DOHH2 (cell line): Measurements from ENCODE around the gene ORAI3.
A peak's percentile ranks its signal among the peaks of the same experiment; 100 is the strongest.
"Not testable (repeated sequence)": the region's sequence is repeated elsewhere in the genome, so short reads cannot be mapped to it uniquely, and the experiment has no call there.

Source experiments
- H3F3A ChIP-seq: fragments of 200-600 bp; sonication (generic), shearing (Covaris generic); 2 replicates; pipeline ENCODE4 v1.6.0; 2016; ENCODE audit warnings: antibody characterized with exemption, mild to moderate bottlenecking; ENCODE audit not compliant: control insufficient read depth, insufficient read depth
- H3K27ac ChIP-seq: fragments of 200-600 bp; sonication (generic); 2 replicates; pipeline ENCODE4 v1.5.1; 2014; ENCODE audit warnings: low read depth, mild to moderate bottlenecking, low read length, moderate library complexity
- H3K27me3 ChIP-seq: fragments of 200-600 bp; sonication (generic); 2 replicates; pipeline ENCODE4 v1.6.1; 2014; ENCODE audit warnings: mild to moderate bottlenecking, low read length, mixed read lengths; ENCODE audit not compliant: control insufficient read depth
- H3K36me3 ChIP-seq: fragments of 200-600 bp; sonication (generic); 2 replicates; pipeline ENCODE4 v1.6.1; 2014; ENCODE audit warnings: mild to moderate bottlenecking, low read length, moderate library complexity, mixed read lengths; ENCODE audit not compliant: control insufficient read depth
- H3K4me1 ChIP-seq: fragments of 200-600 bp; sonication (generic); 2 replicates; pipeline ENCODE4 v1.6.1; 2014; ENCODE audit warnings: mild to moderate bottlenecking, low read length, mixed read lengths; ENCODE audit not compliant: control insufficient read depth
- H3K4me2 ChIP-seq: fragments of 200-600 bp; sonication (generic); 2 replicates; pipeline ENCODE4 v1.6.0; 2014; ENCODE audit warnings: mild to moderate bottlenecking, low read length, moderate library complexity
- H3K4me3 ChIP-seq: fragments of 200-600 bp; sonication (generic); 2 replicates; pipeline ENCODE4 v1.5.1; 2014; ENCODE audit warnings: mild to moderate bottlenecking, low read length, mixed read lengths
- H3K79me2 ChIP-seq: fragments of 200-600 bp; sonication (generic); 2 replicates; pipeline ENCODE4 v1.6.1; 2014; ENCODE audit warnings: mild to moderate bottlenecking, low read length, mixed read lengths; ENCODE audit not compliant: control insufficient read depth
- H3K9me2 ChIP-seq: fragments of 200-600 bp; sonication (generic); replicated peaks from 2 replicates; pipeline ENCODE4 v1.6.1; 2014; ENCODE audit warnings: mild to moderate bottlenecking, low read length, mixed read lengths; ENCODE audit not compliant: control insufficient read depth
- H3K9me3 ChIP-seq: fragments of 200-600 bp; sonication (generic); 2 replicates; pipeline ENCODE4 v1.6.1; 2014; ENCODE audit warnings: antibody characterized with exemption, low read length, mixed read lengths; ENCODE audit not compliant: control insufficient read depth, insufficient read depth
- H4K20me1 ChIP-seq: fragments of 200-600 bp; sonication (generic); 2 replicates; pipeline ENCODE4 v1.6.0; 2014; ENCODE audit warnings: low read depth, mild to moderate bottlenecking, antibody characterized with exemption, low read length, moderate library complexity; ENCODE audit not compliant: control insufficient read depth, insufficient read depth
- CTCF ChIP-seq: fragments of 200-600 bp; sonication (generic); IDR thresholded peaks from one replicate; pipeline ENCODE4 v1.5.1; 2014; ENCODE audit warnings: antibody characterized with exemption, mild to moderate bottlenecking, low read depth, low read length; ENCODE audit not compliant: poor library complexity, severe bottlenecking
- EZH2phosphoT487 ChIP-seq: fragments of 200-600 bp; sonication (generic); IDR thresholded peaks from 2 replicates; pipeline ENCODE4 v1.6.1; 2017; ENCODE audit warnings: borderline replicate concordance, mild to moderate bottlenecking, antibody characterized with exemption, low read length, moderate library complexity, mixed read lengths

The ORAI3 gene

DNA sequence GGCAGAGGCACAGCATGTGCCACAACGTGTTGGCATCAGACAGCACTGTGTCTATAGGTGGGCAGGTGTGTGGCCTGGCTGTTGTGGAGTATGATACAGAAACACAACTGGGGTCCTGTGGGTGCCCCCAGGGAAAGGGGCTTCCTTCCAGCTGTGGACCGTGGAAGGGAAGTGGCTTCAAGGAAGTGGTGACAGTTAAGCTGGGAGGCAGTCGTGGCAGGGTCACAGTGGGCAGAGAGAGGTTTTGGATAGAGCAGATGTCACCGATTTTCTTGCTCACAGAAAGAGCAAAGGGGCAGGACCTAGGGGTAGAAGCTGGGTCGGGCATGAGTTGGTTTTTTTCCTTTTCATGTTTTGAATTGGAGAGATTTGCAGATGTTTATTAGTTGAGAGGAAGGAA lies 11.2 kb upstream of the ORAI3 start:
- Histone ChIP-seq H3K27ac (no peak overlapping the region), H3F3A (no peaks in the 10 kb centered on the region), H3K36me3 (peaks cover 26% of the 10 kb centered on the region), H3K4me3 (no peak overlapping the region), H3K27me3 (no peaks in the 10 kb centered on the region), H3K4me1 (peaks cover 19% of the 10 kb centered on the region), H4K20me1 (no peaks in the 10 kb centered on the region), H3K9me3 (no peaks in the 10 kb centered on the region), H3K4me2 (no peak overlapping the region), H3K79me2 (no peaks in the 10 kb centered on the region), H3K9me2 (no peaks in the 10 kb centered on the region)
- TF ChIP-seq EZH2phosphoT487 (no peak), CTCF (no peak)

- not testable (repeated sequence) for H3K79me2 ChIP-seq, H4K20me1 ChIP-seq, H3K27ac ChIP-seq, H3K9me2 ChIP-seq, H3F3A ChIP-seq, H3K27me3 ChIP-seq, H3K4me2 ChIP-seq, H3K4me3 ChIP-seq, H3K9me3 ChIP-seq
- peaks cover 19% of the 10 kb centered on the region for H3K4me1 ChIP-seq
- peaks cover 38% of the 10 kb centered on the region for H3K36me3 ChIP-seq
Observed at GRCh38 chr16:30939571-30939970, 9.3 kb upstream of the ORAI3 start.

- H3F3A ChIP-seq: peaks cover 11% of the 10 kb centered on the region
- no peaks in the 10 kb centered on the region for H3K79me2 ChIP-seq
- H3K36me3 ChIP-seq: peaks cover 39% of the 10 kb centered on the region
- peak overlapping the region; percentile 21; the same call in 1 of the 2 replicates for H3K4me3 ChIP-seq
- H4K20me1 ChIP-seq: no peaks in the 10 kb centered on the region; the same call in 1 of the 2 replicates
- TF ChIP-seq EZH2phosphoT487: no peak
- peak; percentile 96 for TF ChIP-seq CTCF
- H3K9me2 ChIP-seq: no peaks in the 10 kb centered on the region
- no peak overlapping the region for H3K27ac ChIP-seq
- H3K9me3 ChIP-seq: no peaks in the 10 kb centered on the region
- H3K27me3 ChIP-seq: no peaks in the 10 kb centered on the region
- peaks cover 19% of the 10 kb centered on the region for H3K4me1 ChIP-seq
- peak overlapping the region; percentile 48 for H3K4me2 ChIP-seq
Observed at GRCh38 chr16:30941600-30942425, 7.1 kb upstream of the ORAI3 start.

DNA sequence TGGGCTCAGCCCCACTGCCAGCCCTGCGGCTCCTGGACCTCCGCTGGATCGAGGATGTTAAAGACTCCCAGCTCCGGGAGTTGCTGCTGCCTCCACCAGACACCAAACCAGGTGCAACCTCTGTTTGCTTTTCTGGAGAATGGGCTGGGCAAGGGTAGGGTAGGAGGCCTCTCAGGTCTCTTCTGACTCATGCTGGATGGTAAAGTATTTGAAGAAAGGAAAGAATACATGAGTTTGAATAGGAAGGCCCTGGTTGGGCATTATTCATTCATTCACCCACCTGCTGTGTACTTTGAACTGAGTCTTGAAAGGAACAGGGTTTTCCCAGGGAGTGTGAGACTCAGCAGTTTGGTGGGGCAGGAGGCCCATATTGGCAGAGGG lies 6.5 kb upstream of the ORAI3 start:
- H3K79me2 ChIP-seq: no peaks in the 10 kb centered on the region
- H3K9me2 ChIP-seq: no peaks in the 10 kb centered on the region
- H3K4me1 ChIP-seq: peaks cover 17% of the 10 kb centered on the region
- no peaks in the 10 kb centered on the region for H3K9me3 ChIP-seq
- peaks cover 11% of the 10 kb centered on the region for H3F3A ChIP-seq
- peak overlapping the region; percentile 21; the same call in 1 of the 2 replicates for H3K4me3 ChIP-seq
- no peaks in the 10 kb centered on the region; the same call in 1 of the 2 replicates for H4K20me1 ChIP-seq
- TF ChIP-seq EZH2phosphoT487 (no peak), CTCF (no peak)
- H3K27me3 ChIP-seq: no peaks in the 10 kb centered on the region
- no peak overlapping the region for H3K27ac ChIP-seq
- peaks cover 42% of the 10 kb centered on the region for H3K36me3 ChIP-seq
- peak overlapping the region; percentile 48 for H3K4me2 ChIP-seq
